ENCODE data around the gene ALDH2. TPM values are rescaled to one million over a fixed set of nuclear protein-coding genes. Genes with fewer than 3 reads are reported as not detected.
A peak's percentile ranks its signal among the peaks of the same experiment; 100 is the strongest.
"Not testable (repeated sequence)": the region's sequence is repeated elsewhere in the genome, so short reads cannot be mapped to it uniquely, and the experiment has no call there.

Gene ALDH2
- total RNA-seq, result 1 to 10 TPM; 1.9 to 3.1 TPM

GRCh38 chr12:111766608-111767361, at the start of gene ALDH2:
TSS of gene ALDH2 (plus strand) at chr12:111766933. CDS start at chr12:111766983, 50 bp downstream.
- ChIA-PET POLR2A (no interaction called here), CTCF (no interaction called here)
- H3K27me3 Mint-ChIP-seq, result peaks cover 43% of the 10 kb centered on the region
- H3K4me1 Mint-ChIP-seq (ENCODE audit: low read depth), result peaks cover 12% of the 10 kb centered on the region
- H3K27ac Mint-ChIP-seq, result no peak within 1 kb of the TSS
- no peaks in the 10 kb centered on the region for H3K9me3 Mint-ChIP-seq
- peaks cover 2% of the 10 kb centered on the region for H3K36me3 Mint-ChIP-seq
- intact Hi-C loops (cut with micrococcal nuclease), result loop anchor here (5.0 to 10.0 kb wide), 2 partner anchors 46 to 1208 kb away; partner anchors contain the start of gene OAS2
- peak; percentile 36 for DNase-seq
- peak within 1 kb of the TSS; percentile 56 for H3K4me3 Mint-ChIP-seq

GRCh38 chr12:111719316-111719715, 47.4 kb upstream of the ALDH2 start:
- H3K4me3 Mint-ChIP-seq; H3K9me3 Mint-ChIP-seq; POLR2A ChIA-PET; CTCF ChIA-PET; DNase-seq; intact Hi-C loops (cut with micrococcal nuclease); H3K4me1 Mint-ChIP-seq (ENCODE audit: low read depth); H3K27me3 Mint-ChIP-seq; H3K27ac Mint-ChIP-seq: not testable (repeated sequence)
- peaks cover 15% of the 10 kb centered on the region for H3K36me3 Mint-ChIP-seq

DNA sequence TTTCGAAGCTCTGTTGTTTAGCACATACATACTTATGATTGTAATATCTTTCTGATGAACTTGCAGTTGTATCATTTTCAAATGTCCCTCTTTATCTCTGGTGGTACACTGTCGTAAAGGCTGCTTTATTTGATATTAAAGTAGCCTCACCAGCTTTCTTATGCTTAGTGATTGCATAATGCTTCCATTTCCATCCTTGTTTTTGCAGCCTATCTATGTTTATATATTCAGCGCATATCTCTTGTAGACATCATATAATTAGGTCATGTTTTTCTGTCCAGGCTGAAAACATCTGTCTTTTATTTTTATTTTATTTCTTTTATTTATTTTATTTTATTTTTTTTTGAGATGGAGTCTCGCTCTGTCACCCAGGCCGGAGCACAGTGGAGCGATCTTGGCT, 46.3 kb upstream of the ALDH2 start:
- H3K4me1 Mint-ChIP-seq (ENCODE audit: low read depth), result no peaks in the 10 kb centered on the region
- intact Hi-C loops (cut with micrococcal nuclease), result no loop called here
- H3K27me3 Mint-ChIP-seq, result no peaks in the 10 kb centered on the region
- no peak overlapping the region for H3K27ac Mint-ChIP-seq
- no peaks in the 10 kb centered on the region for H3K9me3 Mint-ChIP-seq
- POLR2A ChIA-PET, result no interaction called here
- no peak overlapping the region for H3K4me3 Mint-ChIP-seq
- CTCF ChIA-PET, result no interaction called here
- peaks cover 19% of the 10 kb centered on the region for H3K36me3 Mint-ChIP-seq
- no peak for DNase-seq

GRCh38 chr12:111723646-111724360, 42.9 kb upstream of the ALDH2 start:
- peaks cover 18% of the 10 kb centered on the region for H3K36me3 Mint-ChIP-seq
- intact Hi-C loops (cut with micrococcal nuclease); DNase-seq; H3K4me1 Mint-ChIP-seq (ENCODE audit: low read depth); H3K27ac Mint-ChIP-seq; CTCF ChIA-PET; H3K27me3 Mint-ChIP-seq; H3K4me3 Mint-ChIP-seq; H3K9me3 Mint-ChIP-seq; POLR2A ChIA-PET: not testable (repeated sequence)

- intact Hi-C loops (cut with micrococcal nuclease), result no loop called here
- Mint-ChIP-seq H3K4me3 (no peak overlapping the region), H3K27me3 (no peaks in the 10 kb centered on the region), H3K9me3 (no peaks in the 10 kb centered on the region), H3K36me3 (peaks cover 15% of the 10 kb centered on the region), H3K4me1 (ENCODE audit: low read depth) (no peaks in the 10 kb centered on the region), H3K27ac (no peak overlapping the region)
- ChIA-PET POLR2A (no interaction called here), CTCF (interaction anchor here (0.7 kb wide), 1 partner anchor 14 kb away, joined by 3 read pairs; no protein-coding TSS in a partner anchor)
- no peak for DNase-seq
Observed at GRCh38 chr12:111728795-111729194, 37.9 kb upstream of the ALDH2 start.

DNA sequence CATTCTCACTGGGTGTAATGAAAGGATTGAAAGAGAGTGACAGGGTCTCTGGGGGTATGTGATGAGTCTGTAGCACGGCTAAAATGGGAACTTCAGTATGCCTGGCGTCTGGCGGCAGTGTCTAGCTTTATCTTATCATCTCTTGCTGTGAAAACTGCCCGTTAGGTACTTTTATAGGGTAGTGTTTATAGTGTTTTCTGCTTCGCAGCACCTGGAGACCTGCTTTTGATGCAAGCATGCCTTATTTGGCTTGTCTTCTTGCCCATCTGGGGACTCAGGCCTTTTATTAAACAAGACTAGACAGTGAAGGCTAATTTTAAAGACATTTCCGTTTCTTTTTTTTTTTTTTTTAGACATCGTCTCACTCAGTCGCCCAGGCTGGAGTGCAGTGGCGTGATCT, 36.3 kb upstream of the ALDH2 start:
- POLR2A ChIA-PET, result no interaction called here
- Mint-ChIP-seq H3K4me1 (ENCODE audit: low read depth) (no peaks in the 10 kb centered on the region), H3K27ac (no peak overlapping the region), H3K4me3 (no peak overlapping the region), H3K27me3 (no peaks in the 10 kb centered on the region), H3K36me3 (peaks cover 9% of the 10 kb centered on the region), H3K9me3 (no peaks in the 10 kb centered on the region)
- intact Hi-C loops (cut with micrococcal nuclease), result no loop called here
- CTCF ChIA-PET, result no interaction called here
- no peak for DNase-seq

DNA sequence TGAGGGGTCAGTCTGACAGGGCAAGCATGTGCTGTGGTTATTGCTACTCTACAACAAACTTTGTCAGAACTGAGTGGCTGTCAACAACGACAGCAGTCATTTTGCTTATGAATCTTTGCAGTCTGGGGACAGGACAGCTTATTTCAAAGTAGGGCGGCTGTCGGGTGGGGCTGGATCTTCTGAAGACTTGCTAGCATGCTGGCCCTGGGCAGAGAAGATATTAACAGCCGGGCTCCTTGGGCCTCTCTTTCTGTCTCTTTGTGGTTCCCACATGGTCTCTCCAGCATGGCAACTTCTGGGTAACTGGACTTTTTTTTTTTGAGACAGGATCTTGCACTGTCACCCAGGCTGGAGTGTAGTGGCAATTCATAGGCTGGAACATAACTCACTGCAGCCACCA, 33.9 kb upstream of the ALDH2 start:
- ChIA-PET CTCF (no interaction called here), POLR2A (no interaction called here)
- H3K4me3 Mint-ChIP-seq, result no peak overlapping the region
- H3K4me1 Mint-ChIP-seq (ENCODE audit: low read depth), result no peaks in the 10 kb centered on the region
- intact Hi-C loops (cut with micrococcal nuclease), result no loop called here
- no peak overlapping the region for H3K27ac Mint-ChIP-seq
- no peaks in the 10 kb centered on the region for H3K27me3 Mint-ChIP-seq
- H3K36me3 Mint-ChIP-seq, result peaks cover 12% of the 10 kb centered on the region
- DNase-seq, result no peak
- H3K9me3 Mint-ChIP-seq, result no peaks in the 10 kb centered on the region

DNA sequence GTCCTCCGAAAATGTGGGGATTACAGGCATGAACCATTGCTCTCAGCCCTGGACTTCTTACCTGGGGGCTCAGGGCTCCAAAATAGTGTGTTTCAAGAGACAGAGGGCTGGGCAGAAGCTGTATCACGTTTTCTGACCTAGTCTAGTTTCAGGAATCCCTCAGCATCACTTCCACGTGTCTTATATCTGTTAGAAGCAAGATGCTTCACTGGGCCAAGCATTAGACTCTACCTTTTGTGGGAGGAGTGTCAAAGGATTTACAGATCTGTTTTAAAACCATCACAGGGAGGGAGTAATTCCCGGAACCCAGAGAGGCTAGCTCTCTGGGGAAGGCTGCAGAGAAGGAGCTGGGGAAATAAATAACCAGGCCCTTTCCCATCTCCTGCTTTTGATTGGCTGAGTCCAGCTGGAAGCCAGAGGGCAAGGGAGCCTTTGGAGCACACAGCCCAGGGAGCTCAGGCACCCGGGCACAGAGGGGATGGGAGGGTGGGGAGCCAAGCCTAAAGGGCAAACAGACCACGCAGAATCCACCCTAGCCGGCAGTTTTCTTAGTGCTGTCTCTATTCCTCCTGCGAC, 33.3 kb upstream of the ALDH2 start:
- no peaks in the 10 kb centered on the region for H3K9me3 Mint-ChIP-seq
- no peaks in the 10 kb centered on the region for H3K27me3 Mint-ChIP-seq
- H3K27ac Mint-ChIP-seq, result no peak overlapping the region
- peaks cover 12% of the 10 kb centered on the region for H3K36me3 Mint-ChIP-seq
- DNase-seq, result no peak
- H3K4me3 Mint-ChIP-seq, result no peak overlapping the region
- intact Hi-C loops (cut with micrococcal nuclease), result no loop called here
- POLR2A ChIA-PET, result no interaction called here
- no peaks in the 10 kb centered on the region for H3K4me1 Mint-ChIP-seq (ENCODE audit: low read depth)
- CTCF ChIA-PET, result no interaction called here

- H3K27ac Mint-ChIP-seq; H3K4me1 Mint-ChIP-seq (ENCODE audit: low read depth); intact Hi-C loops (cut with micrococcal nuclease); H3K36me3 Mint-ChIP-seq; CTCF ChIA-PET; H3K27me3 Mint-ChIP-seq; POLR2A ChIA-PET; H3K9me3 Mint-ChIP-seq; DNase-seq; H3K4me3 Mint-ChIP-seq: not testable (repeated sequence)
Observed at GRCh38 chr12:111739524-111739923, 27.2 kb upstream of the ALDH2 start.

GRCh38 chr12:111741235-111741812, 25.4 kb upstream of the ALDH2 start:
- H3K36me3 Mint-ChIP-seq, result peaks cover 19% of the 10 kb centered on the region
- ChIA-PET POLR2A (no interaction called here), CTCF (no interaction called here)

GRCh38 chr12:111745211-111745610, 21.5 kb upstream of the ALDH2 start:
- Mint-ChIP-seq H3K27ac (no peak overlapping the region), H3K4me1 (ENCODE audit: low read depth) (no peaks in the 10 kb centered on the region), H3K4me3 (no peak overlapping the region), H3K9me3 (no peaks in the 10 kb centered on the region), H3K27me3 (no peaks in the 10 kb centered on the region), H3K36me3 (peaks cover 15% of the 10 kb centered on the region)
- ChIA-PET POLR2A (no interaction called here), CTCF (no interaction called here)
- intact Hi-C loops (cut with micrococcal nuclease), result no loop called here
- no peak for DNase-seq

More at GRCh38 chr12:111741235-111741812, 25.4 kb upstream of the ALDH2 start:
- no peak for DNase-seq
- H3K27ac Mint-ChIP-seq, result no peak overlapping the region
- H3K4me3 Mint-ChIP-seq, result no peak overlapping the region
- H3K9me3 Mint-ChIP-seq, result no peaks in the 10 kb centered on the region
- no peaks in the 10 kb centered on the region for H3K4me1 Mint-ChIP-seq (ENCODE audit: low read depth)
- intact Hi-C loops (cut with micrococcal nuclease), result no loop called here
- H3K27me3 Mint-ChIP-seq, result no peaks in the 10 kb centered on the region

GRCh38 chr12:111747333-111747732, 19.4 kb upstream of the ALDH2 start:
- Mint-ChIP-seq H3K9me3 (no peaks in the 10 kb centered on the region), H3K36me3 (peaks cover 15% of the 10 kb centered on the region), H3K4me3 (no peak overlapping the region)

More at GRCh38 chr12:111747333-111747732, 19.4 kb upstream of the ALDH2 start:
- ChIA-PET CTCF (no interaction called here), POLR2A (no interaction called here)
- no peaks in the 10 kb centered on the region for H3K27me3 Mint-ChIP-seq
- no peak overlapping the region for H3K27ac Mint-ChIP-seq
- intact Hi-C loops (cut with micrococcal nuclease), result no loop called here
- no peak for DNase-seq
- H3K4me1 Mint-ChIP-seq (ENCODE audit: low read depth), result no peaks in the 10 kb centered on the region
